ENCODE data around the gene DENND6A. TPM values are rescaled to one million over a fixed set of nuclear protein-coding genes. Genes with fewer than 3 reads are reported as not detected.

DENND6A gene
- total and polyA plus RNA-seq, 12 donors: 7.8 to 29.3 (median 19.0) TPM

DNA sequence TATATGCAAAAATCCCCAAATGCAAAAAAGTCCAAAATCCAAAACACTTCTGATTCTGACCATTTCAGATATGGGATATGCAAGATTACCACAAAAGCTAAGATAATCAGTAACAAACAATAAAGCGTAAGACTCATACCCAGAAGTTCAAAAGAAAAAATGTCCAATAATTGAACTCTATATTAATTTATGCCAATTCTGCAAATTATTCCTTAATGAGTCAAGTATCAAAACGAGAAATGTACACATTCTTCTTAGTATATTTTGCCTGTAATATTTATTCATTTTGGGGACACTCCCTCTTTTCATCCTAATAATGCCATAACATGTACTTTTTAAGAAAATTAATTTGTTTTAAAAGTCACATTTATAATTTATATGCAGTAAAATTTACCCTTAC is 37.1 kb downstream of the DENND6A start:
- peaks cover 0 to 32% of the 10 kb centered on the region in 2 donors for H3K36me3 ChIP-seq (replicated peaks in 1 of 2)
- TF ChIP-seq POLR2A (IDR thresholded peaks at IDR 0.05): no peak
- TF ChIP-seq, protein P1, sequence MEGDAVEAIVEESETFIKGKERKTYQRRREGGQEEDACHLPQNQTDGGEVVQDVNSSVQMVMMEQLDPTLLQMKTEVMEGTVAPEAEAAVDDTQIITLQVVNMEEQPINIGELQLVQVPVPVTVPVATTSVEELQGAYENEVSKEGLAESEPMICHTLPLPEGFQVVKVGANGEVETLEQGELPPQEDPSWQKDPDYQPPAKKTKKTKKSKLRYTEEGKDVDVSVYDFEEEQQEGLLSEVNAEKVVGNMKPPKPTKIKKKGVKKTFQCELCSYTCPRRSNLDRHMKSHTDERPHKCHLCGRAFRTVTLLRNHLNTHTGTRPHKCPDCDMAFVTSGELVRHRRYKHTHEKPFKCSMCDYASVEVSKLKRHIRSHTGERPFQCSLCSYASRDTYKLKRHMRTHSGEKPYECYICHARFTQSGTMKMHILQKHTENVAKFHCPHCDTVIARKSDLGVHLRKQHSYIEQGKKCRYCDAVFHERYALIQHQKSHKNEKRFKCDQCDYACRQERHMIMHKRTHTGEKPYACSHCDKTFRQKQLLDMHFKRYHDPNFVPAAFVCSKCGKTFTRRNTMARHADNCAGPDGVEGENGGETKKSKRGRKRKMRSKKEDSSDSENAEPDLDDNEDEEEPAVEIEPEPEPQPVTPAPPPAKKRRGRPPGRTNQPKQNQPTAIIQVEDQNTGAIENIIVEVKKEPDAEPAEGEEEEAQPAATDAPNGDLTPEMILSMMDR (IDR thresholded peaks at IDR 0.05): no peak
- no peak for DNase-seq
- H3K27me3 ChIP-seq: no peaks in the 10 kb centered on the region
- 93 to 96% (median 95%) methylated on average over 2 of the region's 2 CpGs for WGBS, 4 donors
- peaks cover 16 to 22% of the 10 kb centered on the region in 2 donors for H3K4me1 ChIP-seq (replicated peaks in 1 of 2)
- H3K4me3 ChIP-seq: no peak overlapping the region
- H3K27ac ChIP-seq: no peak overlapping the region
- intact Hi-C loops (cut with DNase I): no loop called here
- H3K9me3 ChIP-seq (replicated peaks in 1 of 3): no peaks in the 10 kb centered on the region

DNA sequence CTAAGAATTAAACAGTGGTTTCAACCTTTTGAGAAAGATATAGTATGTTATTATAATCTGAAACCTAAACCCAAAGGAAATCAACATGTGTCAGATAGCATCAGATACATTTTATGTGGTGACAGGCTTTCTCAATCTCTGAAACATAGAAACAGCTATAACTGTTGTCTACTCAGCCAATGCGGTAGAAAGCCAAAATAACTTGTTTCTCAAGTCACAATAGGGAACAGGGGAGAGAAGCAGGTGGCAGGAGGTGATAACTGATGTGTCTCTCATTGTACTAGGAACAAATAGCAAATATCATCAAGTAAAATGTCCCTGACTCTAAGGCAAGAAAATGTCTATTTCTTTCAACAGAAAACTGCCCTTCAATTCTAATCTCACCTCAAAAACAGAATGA is 38.6 kb downstream of the DENND6A start:
- WGBS, 4 donors: 82 to 96% (median 93%) methylated on average over 1 of the region's 1 CpG
- Histone ChIP-seq H3K4me3 (no peak overlapping the region), H3K27ac (no peak overlapping the region), H3K9me3 (replicated peaks in 1 of 3) (no peaks in the 10 kb centered on the region), H3K27me3 (no peaks in the 10 kb centered on the region), H3K36me3 (replicated peaks in 1 of 2) (peaks cover 0 to 23% of the 10 kb centered on the region in 2 donors), H3K4me1 (replicated peaks in 1 of 2) (peaks cover 9 to 15% of the 10 kb centered on the region in 2 donors)
- intact Hi-C loops (cut with DNase I): no loop called here
- TF ChIP-seq POLR2A (IDR thresholded peaks at IDR 0.05): no peak
- TF ChIP-seq, protein P1 (IDR thresholded peaks at IDR 0.05): no peak
- no peak for DNase-seq

DNA sequence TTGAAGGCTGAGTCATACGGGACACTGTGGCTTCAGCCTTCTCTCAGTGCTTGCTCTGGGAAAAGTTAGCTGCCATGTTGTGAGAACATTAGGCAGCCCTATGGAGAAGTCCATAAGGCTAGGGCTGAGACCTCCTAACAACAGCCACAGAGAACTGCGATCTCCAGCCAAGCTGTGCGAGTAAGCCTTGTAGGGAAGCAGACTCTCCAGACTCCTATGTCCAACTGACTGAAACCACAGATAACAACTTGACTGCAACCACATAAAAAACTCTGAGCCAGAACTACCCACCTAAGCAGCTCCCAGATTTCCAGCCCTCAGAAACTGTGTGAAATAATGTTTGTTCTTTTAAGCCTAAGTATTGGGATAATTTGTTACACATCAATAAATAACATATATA is 40.7 kb downstream of the DENND6A start:
- WGBS, 4 donors: 94 to 100% (median 95%) methylated on average over 3 of the region's 3 CpGs

DNA sequence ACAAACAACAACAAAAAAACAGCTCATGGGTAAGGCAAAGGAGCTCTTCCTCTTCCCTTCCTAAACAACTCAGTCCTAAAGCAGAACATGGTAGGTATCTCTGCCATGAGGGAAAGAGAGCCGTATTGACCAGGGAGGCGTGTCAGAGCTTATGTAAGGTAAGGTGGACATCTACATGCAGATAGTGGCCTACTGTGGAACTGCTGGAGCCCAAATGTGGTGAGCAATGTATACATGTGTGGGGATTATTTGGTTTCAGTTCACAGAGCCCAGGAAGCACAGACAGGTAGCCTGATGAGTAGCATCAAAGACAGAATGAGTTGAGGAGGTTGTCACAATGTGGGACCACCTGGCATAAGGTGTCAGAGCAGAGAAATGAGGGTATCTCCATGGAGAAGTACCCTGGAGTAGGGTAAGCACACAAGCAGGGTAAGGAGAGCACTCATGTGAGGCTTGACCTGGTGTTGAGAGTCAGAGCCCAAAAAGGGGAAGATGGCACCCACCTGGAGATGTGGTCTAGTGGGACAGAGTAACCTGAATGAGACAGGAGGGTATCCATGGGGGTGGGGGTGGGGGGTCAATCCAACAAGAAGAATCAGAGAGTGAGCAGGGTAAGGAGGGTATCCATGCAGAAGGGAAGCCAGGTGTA is 45.5 kb downstream of the DENND6A start:
- Histone ChIP-seq H3K4me3 (no peak overlapping the region), H3K9me3 (replicated peaks in 1 of 3) (no peaks in the 10 kb centered on the region), H3K4me1 (replicated peaks in 1 of 2) (no peaks in the 10 kb centered on the region), H3K36me3 (replicated peaks in 1 of 2) (peaks cover 0 to 29% of the 10 kb centered on the region in 2 donors), H3K27me3 (no peaks in the 10 kb centered on the region), H3K27ac (no peak overlapping the region)
- intact Hi-C loops (cut with DNase I): no loop called here
- DNase-seq: no peak
- 78 to 96% (median 88%) methylated on average over 2 of the region's 2 CpGs for WGBS, 4 donors
- TF ChIP-seq, protein P1 (IDR thresholded peaks at IDR 0.05): no peak
- no peak for TF ChIP-seq POLR2A (IDR thresholded peaks at IDR 0.05)

More for the DNA sequence above, 40.7 kb downstream of the DENND6A start:
- H3K9me3 ChIP-seq (replicated peaks in 1 of 3): no peaks in the 10 kb centered on the region
- H3K36me3 ChIP-seq (replicated peaks in 1 of 2): peaks cover 0 to 15% of the 10 kb centered on the region in 2 donors
- no peak for DNase-seq
- H3K4me3 ChIP-seq: no peak overlapping the region
- no peak overlapping the region for H3K27ac ChIP-seq
- intact Hi-C loops (cut with DNase I): no loop called here
- peaks cover 0 to 4% of the 10 kb centered on the region in 2 donors for H3K4me1 ChIP-seq (replicated peaks in 1 of 2)
- no peak for TF ChIP-seq POLR2A (IDR thresholded peaks at IDR 0.05)
- TF ChIP-seq, protein P1 (IDR thresholded peaks at IDR 0.05): no peak
- no peaks in the 10 kb centered on the region for H3K27me3 ChIP-seq

Measured in adrenal gland (tissue), 12 donors.